Embryonic facial prominence (tissue), 1 donor: ENCODE measurements around the gene PRKAR1B.

Source experiments
- DNase-seq: peaks from one replicate; pipeline ENCODE4 v3.0.0-alpha.2; 2016; ENCODE audit errors: extremely low spot score

PRKAR1B gene

GRCh38 chr7:589781-590575, 137.1 kb downstream of the PRKAR1B start:
- no peak for DNase-seq

- DNase-seq, result no peak
Measured at GRCh38 chr7:587767-588166, 139.3 kb downstream of the PRKAR1B start.

- no peak for DNase-seq
Measured at GRCh38 chr7:586494-586893, 140.6 kb downstream of the PRKAR1B start.

- no peak for DNase-seq
Measured at GRCh38 chr7:585873-586272, 141.2 kb downstream of the PRKAR1B start.

- DNase-seq, result no peak
Measured at GRCh38 chr7:585229-585711, 141.8 kb downstream of the PRKAR1B start.

- no peak for DNase-seq
Measured at GRCh38 chr7:584820-585219, 142.3 kb downstream of the PRKAR1B start.

- no peak for DNase-seq
Measured at GRCh38 chr7:584122-584465, 143.0 kb downstream of the PRKAR1B start.

GRCh38 chr7:583410-584121, 143.5 kb downstream of the PRKAR1B start:
- no peak for DNase-seq

- DNase-seq, result no peak
Measured at GRCh38 chr7:582931-583330, 144.2 kb downstream of the PRKAR1B start.

- DNase-seq, result no peak
Measured at GRCh38 chr7:582081-582835, 144.8 kb downstream of the PRKAR1B start.

- no peak for DNase-seq
Measured at GRCh38 chr7:578386-578785, 148.7 kb downstream of the PRKAR1B start.

GRCh38 chr7:577741-578370, 149.2 kb downstream of the PRKAR1B start:
- DNase-seq, result no peak

- DNase-seq, result no peak
Measured at GRCh38 chr7:577278-577665, 149.8 kb downstream of the PRKAR1B start.

GRCh38 chr7:576524-577277, 150.4 kb downstream of the PRKAR1B start:
- no peak for DNase-seq

- no peak for DNase-seq
Measured at GRCh38 chr7:575425-576366, 151.4 kb downstream of the PRKAR1B start.

- DNase-seq, result no peak
Measured at GRCh38 chr7:574661-575395, 152.3 kb downstream of the PRKAR1B start.

GRCh38 chr7:573933-574381, 153.1 kb downstream of the PRKAR1B start:
- no peak for DNase-seq

GRCh38 chr7:573269-573932, 153.7 kb downstream of the PRKAR1B start:
- DNase-seq, result no peak
